ENCODE data around the gene TBX20. TPM values are rescaled to one million over a fixed set of nuclear protein-coding genes. Genes with fewer than 3 reads are reported as not detected.

The TBX20 gene
- total and polyA plus RNA-seq, 10 of the 15 experiments (the other 5 are each of a cell fraction or from before 2014, with no cell fraction given): not detected

DNA sequence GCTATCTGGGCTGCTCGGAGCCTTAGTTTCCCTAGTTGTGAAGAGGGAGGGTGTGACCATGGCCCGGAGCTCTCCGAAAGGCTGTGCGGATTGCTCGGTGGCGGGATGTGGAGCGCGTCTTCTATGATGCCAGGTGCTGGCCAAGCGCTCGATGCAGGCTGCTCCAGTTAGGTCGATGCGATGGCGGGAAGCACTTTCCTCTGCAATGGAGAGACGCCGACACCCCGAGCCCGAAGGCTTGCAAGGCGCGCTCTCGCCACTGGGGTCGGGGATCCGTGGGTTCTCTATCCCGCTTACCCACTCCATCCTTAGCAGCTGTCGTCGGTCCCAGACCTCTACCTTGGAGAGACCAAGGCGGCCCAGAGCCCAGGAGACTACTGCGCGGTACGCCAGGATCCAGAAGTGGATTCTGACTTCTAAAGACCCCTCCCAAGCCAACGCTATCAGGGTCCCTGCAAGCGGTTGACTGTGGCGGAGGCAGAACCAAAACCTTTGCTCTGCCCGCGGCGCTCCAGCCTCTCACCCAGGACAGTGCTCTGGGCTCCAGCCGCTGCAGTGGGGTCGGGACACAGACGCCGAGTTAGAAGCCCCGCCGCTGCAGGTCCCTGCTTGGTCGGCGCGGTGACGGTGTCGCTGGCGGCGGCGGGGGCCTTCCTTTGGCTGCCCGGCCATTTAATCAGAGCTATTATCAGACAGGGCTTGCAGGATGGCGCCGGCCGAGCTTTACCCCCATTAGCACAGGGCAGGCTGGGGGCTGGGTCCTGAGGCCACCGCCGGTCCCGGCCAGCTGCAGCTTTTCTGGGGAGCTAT lies 7.8 kb upstream of the TBX20 start (continued):
- TF ChIP-seq, protein P1, sequence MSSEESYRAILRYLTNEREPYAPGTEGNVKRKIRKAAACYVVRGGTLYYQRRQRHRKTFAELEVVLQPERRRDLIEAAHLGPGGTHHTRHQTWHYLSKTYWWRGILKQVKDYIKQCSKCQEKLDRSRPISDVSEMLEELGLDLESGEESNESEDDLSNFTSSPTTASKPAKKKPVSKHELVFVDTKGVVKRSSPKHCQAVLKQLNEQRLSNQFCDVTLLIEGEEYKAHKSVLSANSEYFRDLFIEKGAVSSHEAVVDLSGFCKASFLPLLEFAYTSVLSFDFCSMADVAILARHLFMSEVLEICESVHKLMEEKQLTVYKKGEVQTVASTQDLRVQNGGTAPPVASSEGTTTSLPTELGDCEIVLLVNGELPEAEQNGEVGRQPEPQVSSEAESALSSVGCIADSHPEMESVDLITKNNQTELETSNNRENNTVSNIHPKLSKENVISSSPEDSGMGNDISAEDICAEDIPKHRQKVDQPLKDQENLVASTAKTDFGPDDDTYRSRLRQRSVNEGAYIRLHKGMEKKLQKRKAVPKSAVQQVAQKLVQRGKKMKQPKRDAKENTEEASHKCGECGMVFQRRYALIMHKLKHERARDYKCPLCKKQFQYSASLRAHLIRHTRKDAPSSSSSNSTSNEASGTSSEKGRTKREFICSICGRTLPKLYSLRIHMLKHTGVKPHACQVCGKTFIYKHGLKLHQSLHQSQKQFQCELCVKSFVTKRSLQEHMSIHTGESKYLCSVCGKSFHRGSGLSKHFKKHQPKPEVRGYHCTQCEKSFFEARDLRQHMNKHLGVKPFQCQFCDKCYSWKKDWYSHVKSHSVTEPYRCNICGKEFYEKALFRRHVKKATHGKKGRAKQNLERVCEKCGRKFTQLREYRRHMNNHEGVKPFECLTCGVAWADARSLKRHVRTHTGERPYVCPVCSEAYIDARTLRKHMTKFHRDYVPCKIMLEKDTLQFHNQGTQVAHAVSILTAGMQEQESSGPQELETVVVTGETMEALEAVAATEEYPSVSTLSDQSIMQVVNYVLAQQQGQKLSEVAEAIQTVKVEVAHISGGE (CRISPR knock-in tag; IDR thresholded peaks at IDR 0.05): no peak
- TF ChIP-seq HDAC2 (IDR thresholded peaks at IDR 0.05): no peak

DNA sequence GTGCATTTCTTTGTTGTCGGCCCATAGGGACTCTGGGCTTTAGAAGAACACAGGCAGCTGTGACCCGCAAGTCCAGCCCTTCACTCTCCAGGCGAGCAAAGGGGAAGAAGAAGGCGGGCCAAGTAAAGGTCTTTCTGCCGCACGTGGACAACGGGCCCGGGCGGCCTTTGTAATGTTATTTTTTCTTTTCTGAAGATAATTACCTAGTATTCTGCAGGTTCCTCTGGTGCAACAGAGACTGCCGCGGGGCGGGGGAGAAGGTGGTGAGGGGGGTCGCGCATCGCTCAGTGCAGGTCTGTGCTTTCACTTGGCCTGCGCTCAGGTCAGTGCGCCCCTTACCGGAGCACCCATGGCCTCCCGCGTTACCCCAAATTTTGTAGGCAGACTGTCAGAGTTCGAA lies 7.1 kb upstream of the TBX20 start:
- BruUV-seq (replicated peaks): no TSS peak
- FAIRE-seq: no peak
- intact Hi-C loops (cut with micrococcal nuclease; ENCODE audit: unreplicated experiment): no loop called here

More for the DNA sequence above, 7.1 kb upstream of the TBX20 start:
- Histone ChIP-seq H3K36me3 (ENCODE audit: control insufficient read depth in 2 of 2, insufficient read depth in 2 of 2, low read length in 1 of 2) (no peaks in the 10 kb centered on the region), H3K79me2 (ENCODE audit: control insufficient read depth, insufficient read depth, low read length) (no peaks in the 10 kb centered on the region), H3K4me2 (ENCODE audit: control insufficient read depth, insufficient read depth) (no peak overlapping the region), H3K9ac (ENCODE audit: control insufficient read depth, insufficient read depth, low read length) (no peak overlapping the region), H2AFZ (ENCODE audit: control insufficient read depth, low read depth, low read length) (no peak overlapping the region), H3K9me3 (replicated peaks; ENCODE audit: control insufficient read depth, insufficient read depth, low read length) (no peaks in the 10 kb centered on the region; the same call in 2 of the 3 replicates), H4K20me1 (ENCODE audit: control insufficient read depth, insufficient read depth) (no peaks in the 10 kb centered on the region), H3K4me3 (no peak overlapping the region), H3K27me3 (replicated peaks in 1 of 2; ENCODE audit: control insufficient read depth in 2 of 2, insufficient read depth in 2 of 2, low read length in 1 of 2) (peaks cover 18 to 30% of the 10 kb centered on the region in 2 experiments), H3K4me1 (ENCODE audit: control insufficient read depth, insufficient read depth, low read length) (no peaks in the 10 kb centered on the region), H3K27ac (ENCODE audit: control insufficient read depth, insufficient read depth) (no peak overlapping the region)
- ChIA-PET CTCF (no interaction called here), RAD21 (ENCODE audit: unreplicated experiment) (no interaction called here), POLR2A (no interaction called here), SMC1A (ENCODE audit: uncharacterized antibody, unreplicated experiment) (no interaction called here)
- no peak for ATAC-seq
- in situ Hi-C loops (cut with MboI): no loop called here
- DNase-seq (ENCODE audit: low read depth, low spot score): no peak
- TF ChIP-seq TCF12 (IDR thresholded peaks at IDR 0.05; ENCODE audit: low read depth, low read length): no peak
- TF ChIP-seq IRF4 (IDR thresholded peaks at IDR 0.05; ENCODE audit: low read depth, low read length): no peak
- WGBS (ENCODE audit: insufficient coverage, insufficient replicate concordance, low lambda C conversion rate, missing lambda C conversion rate): 8% methylated on average over 21 of the region's 21 CpGs
